Body of pancreas (tissue), 4 donors: Measurements from ENCODE around the gene ANAPC1.

Experiments used
- POLR2A ChIP-seq, 3 donors: fragments of 450-650 bp; IDR thresholded peaks; one replicate each; pipeline ENCODE4 v1.6.1; 2016; ENCODE audit warnings: antibody characterized with exemption in 3 of 3, mild to moderate bottlenecking in 2 of 3
- TF ChIP-seq, protein P1 (sequence below), 7 experiments: fragments of 450-650 bp in 4 of 7; fragments of 200-600 bp in 3 of 7; sonication (generic) in 3 of 7; IDR thresholded peaks; one replicate each; pipeline ENCODE4 v1.5.1; 2016 to 2019; ENCODE audit warnings: antibody characterized with exemption in 7 of 7

DNA sequence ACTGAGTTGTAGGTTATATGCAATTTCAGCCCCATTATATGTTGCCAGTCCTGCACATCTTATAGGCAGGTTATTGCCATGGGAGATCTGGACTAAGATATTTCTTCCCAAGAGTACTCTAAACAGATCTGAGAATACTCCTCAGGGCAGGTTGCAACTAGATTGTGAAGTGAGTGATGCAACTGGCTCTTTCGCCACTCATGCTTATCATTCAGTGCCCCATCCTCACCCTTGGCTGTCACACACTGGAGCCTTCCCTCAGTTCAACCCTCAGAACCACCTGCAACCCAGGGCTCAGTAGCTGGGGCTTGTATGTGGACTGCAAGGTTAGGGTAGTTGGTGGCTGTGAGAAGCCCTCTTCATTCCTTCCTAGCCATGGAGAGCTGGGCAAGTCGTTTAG, 28.6 kb upstream of the ANAPC1 start:
- TF ChIP-seq, protein P1, sequence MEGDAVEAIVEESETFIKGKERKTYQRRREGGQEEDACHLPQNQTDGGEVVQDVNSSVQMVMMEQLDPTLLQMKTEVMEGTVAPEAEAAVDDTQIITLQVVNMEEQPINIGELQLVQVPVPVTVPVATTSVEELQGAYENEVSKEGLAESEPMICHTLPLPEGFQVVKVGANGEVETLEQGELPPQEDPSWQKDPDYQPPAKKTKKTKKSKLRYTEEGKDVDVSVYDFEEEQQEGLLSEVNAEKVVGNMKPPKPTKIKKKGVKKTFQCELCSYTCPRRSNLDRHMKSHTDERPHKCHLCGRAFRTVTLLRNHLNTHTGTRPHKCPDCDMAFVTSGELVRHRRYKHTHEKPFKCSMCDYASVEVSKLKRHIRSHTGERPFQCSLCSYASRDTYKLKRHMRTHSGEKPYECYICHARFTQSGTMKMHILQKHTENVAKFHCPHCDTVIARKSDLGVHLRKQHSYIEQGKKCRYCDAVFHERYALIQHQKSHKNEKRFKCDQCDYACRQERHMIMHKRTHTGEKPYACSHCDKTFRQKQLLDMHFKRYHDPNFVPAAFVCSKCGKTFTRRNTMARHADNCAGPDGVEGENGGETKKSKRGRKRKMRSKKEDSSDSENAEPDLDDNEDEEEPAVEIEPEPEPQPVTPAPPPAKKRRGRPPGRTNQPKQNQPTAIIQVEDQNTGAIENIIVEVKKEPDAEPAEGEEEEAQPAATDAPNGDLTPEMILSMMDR (IDR thresholded peaks at IDR 0.05), result no peak
- no peak for TF ChIP-seq POLR2A (IDR thresholded peaks at IDR 0.05)
